OCI-LY7 (cell line): Measurements from ENCODE around the gene CDH6. TPM values are rescaled to one million over a fixed set of nuclear protein-coding genes. Genes with fewer than 3 reads are reported as not detected.

Source experiments
- BruUV-seq: library from RNA; stranded (reverse); fragments of 400-500 nt; replicated peaks from 2 replicates; lab custom pipeline; 2021; lab: Mats Ljungman, UMichigan
- CTCF ChIA-PET: fragments of 300-600 bp; sonication (Branson Sonifier 250); formaldehyde crosslinking; loops from one replicate; lab custom pipeline; 2022; ENCODE audit warnings: antibody characterized with exemption; ENCODE audit not compliant: unreplicated experiment; lab: Charles Lee
- POLR2A ChIA-PET: fragments of 300-600 bp; sonication (Branson Sonifier 250); formaldehyde crosslinking; loops from one replicate; lab custom pipeline; 2022; ENCODE audit warnings: antibody characterized with exemption; lab: Charles Lee
- DNase-seq: peaks from one replicate; pipeline ENCODE4 v3.0.0-alpha.2; 2015; ENCODE audit warnings: low spot score
- H2AFZ ChIP-seq: fragments of 200-600 bp; sonication (generic), shearing (Covaris generic); 2 replicates; pipeline ENCODE4 v1.6.1; 2014; ENCODE audit warnings: mild to moderate bottlenecking, antibody characterized with exemption, low read length, moderate library complexity
- H3K27ac ChIP-seq: fragments of 200-600 bp; sonication (generic); 2 replicates; pipeline ENCODE4 v1.5.1; 2014; ENCODE audit warnings: mixed run types, low read depth, mild to moderate bottlenecking, moderate library complexity, low read length, inconsistent platforms; ENCODE audit not compliant: poor library complexity, severe bottlenecking
- H3K36me3 ChIP-seq: fragments of 200-600 bp; sonication (generic); 2 replicates; pipeline ENCODE4 v1.6.1; 2014; ENCODE audit warnings: mild to moderate bottlenecking, antibody characterized with exemption, low read length, moderate library complexity, mixed read lengths; ENCODE audit not compliant: insufficient read depth
- H3K4me1 ChIP-seq: fragments of 200-600 bp; sonication (generic); 2 replicates; pipeline ENCODE4 v1.5.1; 2014; ENCODE audit warnings: mild to moderate bottlenecking, low read length; ENCODE audit not compliant: insufficient read depth, poor library complexity, severe bottlenecking
- H3K4me2 ChIP-seq: fragments of 200-600 bp; sonication (generic); 2 replicates; pipeline ENCODE4 v1.6.1; 2014; ENCODE audit warnings: mild to moderate bottlenecking, low read length
- H3K4me3 ChIP-seq: fragments of 200-600 bp; sonication (generic); 2 replicates; pipeline ENCODE4 v1.5.1; 2014; ENCODE audit warnings: mild to moderate bottlenecking, low read depth, low read length; ENCODE audit not compliant: poor library complexity, severe bottlenecking
- H3K79me2 ChIP-seq: fragments of 200-600 bp; sonication (generic); 2 replicates; pipeline ENCODE4 v1.6.1; 2016; ENCODE audit warnings: low read depth, mild to moderate bottlenecking, low read length, moderate library complexity, mixed read lengths; ENCODE audit not compliant: insufficient read depth
- H3K9me2 ChIP-seq: fragments of 200-600 bp; sonication (generic); 2 replicates; pipeline ENCODE4 v1.6.1; 2016; ENCODE audit warnings: mild to moderate bottlenecking, low read length, mixed read lengths; ENCODE audit not compliant: insufficient read depth
- H3K9me3 ChIP-seq: fragments of 200-600 bp; sonication (generic); 2 replicates; pipeline ENCODE4 v1.6.1; 2014; ENCODE audit warnings: mild to moderate bottlenecking, mixed run types, low read length, mixed read lengths
- H4K20me1 ChIP-seq: fragments of 200-600 bp; sonication (generic); 2 replicates; pipeline ENCODE4 v1.6.1; 2014; ENCODE audit warnings: mild to moderate bottlenecking, antibody characterized with exemption, low read length, moderate library complexity, mixed read lengths; ENCODE audit not compliant: insufficient read depth
- CTCF ChIP-seq: fragments of 200-600 bp; sonication (generic); conservative IDR thresholded peaks from 2 replicates; pipeline ENCODE4 v1.5.1; 2014; ENCODE audit warnings: mild to moderate bottlenecking, antibody characterized with exemption, low read length, moderate library complexity, mixed read lengths
- EZH2phosphoT487 ChIP-seq: fragments of 200-600 bp; sonication (generic); IDR thresholded peaks from 2 replicates; pipeline ENCODE4 v1.6.1; 2018; ENCODE audit warnings: low read depth, borderline replicate concordance, mild to moderate bottlenecking, mixed run types, antibody characterized with exemption, low read length, moderate library complexity, mixed read lengths
- intact Hi-C: fragments of 100-400 bp; cut with micrococcal nuclease; formaldehyde crosslinking; loops from one replicate; pipeline ENCODE4 v1.10.0; 2022; ENCODE audit not compliant: unreplicated experiment
- total RNA-seq, 2 experiments: library from RNA; depleted of rRNA in 1 of 2; stranded (reverse); fragments of >200 nt in 1 of 2; shearing (Covaris generic) in 1 of 2; gene quantifications; 2 replicates each; pipeline ENCODE4 v1.2.3, GENCODE V29; 2014 to 2022

Gene CDH6
- total RNA-seq, 2 experiments from 2014 or later: not detected

- Histone ChIP-seq H3K27ac (no peak overlapping the region), H4K20me1 (no peaks in the 10 kb centered on the region), H3K9me2 (no peaks in the 10 kb centered on the region), H3K4me2 (no peak overlapping the region), H3K9me3 (no peaks in the 10 kb centered on the region), H3K4me3 (no peak overlapping the region), H3K36me3 (no peaks in the 10 kb centered on the region), H2AFZ (no peak overlapping the region), H3K4me1 (no peaks in the 10 kb centered on the region), H3K79me2 (no peaks in the 10 kb centered on the region)
- TF ChIP-seq EZH2phosphoT487: no peak
- TF ChIP-seq CTCF: no peak
- intact Hi-C loops: no loop called here
- no TSS peak for BruUV-seq
- ChIA-PET POLR2A (interaction anchor here (1.3 kb wide), 1 partner anchor 12 kb away, joined by 4 read pairs; no protein-coding TSS in a partner anchor), CTCF (no interaction called here)
- DNase-seq: no peak
Observed at GRCh38 chr5:31187591-31187990, 5.9 kb upstream of the CDH6 start.

- no peak overlapping the region for H3K27ac ChIP-seq
- TF ChIP-seq CTCF: no peak
- no peak for TF ChIP-seq EZH2phosphoT487
- no peak overlapping the region for H3K4me3 ChIP-seq
- no peaks in the 10 kb centered on the region for H3K9me3 ChIP-seq
- no peak overlapping the region for H2AFZ ChIP-seq
- no peaks in the 10 kb centered on the region for H3K79me2 ChIP-seq
- no peak for DNase-seq
- ChIA-PET POLR2A (no interaction called here), CTCF (no interaction called here)
- no peaks in the 10 kb centered on the region for H3K36me3 ChIP-seq
- H3K9me2 ChIP-seq: no peaks in the 10 kb centered on the region
- intact Hi-C loops: no loop called here
- no peaks in the 10 kb centered on the region for H3K4me1 ChIP-seq
- no peak overlapping the region for H3K4me2 ChIP-seq
- no TSS peak for BruUV-seq
- H4K20me1 ChIP-seq: no peaks in the 10 kb centered on the region
Observed at GRCh38 chr5:31192442-31192841, 1.0 kb upstream of the CDH6 start.

GRCh38 chr5:31193116-31193515 is 370 bp upstream of the CDH6 start:
- Histone ChIP-seq H4K20me1 (no peaks in the 10 kb centered on the region), H2AFZ (no peak overlapping the region), H3K9me2 (no peaks in the 10 kb centered on the region), H3K4me1 (no peaks in the 10 kb centered on the region), H3K9me3 (no peaks in the 10 kb centered on the region), H3K27ac (no peak overlapping the region), H3K4me2 (no peak overlapping the region), H3K36me3 (no peaks in the 10 kb centered on the region), H3K79me2 (no peaks in the 10 kb centered on the region), H3K4me3 (no peak overlapping the region)
- BruUV-seq: no TSS peak
- POLR2A ChIA-PET: no interaction called here
- intact Hi-C loops: no loop called here
- TF ChIP-seq CTCF (no peak), EZH2phosphoT487 (no peak)
- CTCF ChIA-PET: no interaction called here
- no peak for DNase-seq
